Endodermal cell (in vitro differentiated cells): ENCODE data around the gene EIF2B5. TPM values are rescaled to one million over a fixed set of nuclear protein-coding genes. Genes with fewer than 3 reads are reported as not detected.

Experiments
- DNase-seq: peaks from one replicate; pipeline ENCODE4 v3.0.0-alpha.2; 2017
- H3K27ac ChIP-seq: 2 replicates; pipeline ENCODE4 v1.5.1; 2013; ENCODE audit warnings: mild to moderate bottlenecking, low read depth, low read length, moderate library complexity
- H3K27me3 ChIP-seq: 2 replicates; pipeline ENCODE4 v1.6.1; 2013; ENCODE audit warnings: mild to moderate bottlenecking, low read length, moderate library complexity; ENCODE audit not compliant: insufficient read depth, control insufficient read depth, poor library complexity, severe bottlenecking
- H3K36me3 ChIP-seq: 2 replicates; pipeline ENCODE4 v1.7.0; 2013; ENCODE audit warnings: mild to moderate bottlenecking, low read length, moderate library complexity; ENCODE audit not compliant: control insufficient read depth, insufficient read depth
- H3K4me1 ChIP-seq: one replicate; pipeline ENCODE4 v1.7.0; 2013; ENCODE audit warnings: low read length; ENCODE audit not compliant: control insufficient read depth, insufficient read depth
- H3K4me3 ChIP-seq: 2 replicates; pipeline ENCODE4 v1.5.1; 2013; ENCODE audit warnings: mild to moderate bottlenecking, low read length, moderate library complexity
- H3K9ac ChIP-seq: 2 replicates; pipeline ENCODE4 v1.6.1; 2013; ENCODE audit warnings: mild to moderate bottlenecking, low read length, moderate library complexity; ENCODE audit not compliant: poor library complexity, severe bottlenecking; ENCODE audit errors: extremely low read depth
- H3K9me3 ChIP-seq: 2 replicates; pipeline ENCODE4 v1.6.1; 2013; ENCODE audit warnings: mild to moderate bottlenecking, low read length, moderate library complexity; ENCODE audit not compliant: control insufficient read depth
- H3K27ac Mint-ChIP-seq: 2 replicates; pipeline ENCODE4 v1.8.0; 2020; ENCODE audit warnings: mixed read lengths
- H3K27me3 Mint-ChIP-seq: 2 replicates; pipeline ENCODE4 v1.8.0; 2021; ENCODE audit warnings: mild to moderate bottlenecking, mixed read lengths; ENCODE audit not compliant: insufficient read depth
- H3K36me3 Mint-ChIP-seq: 2 replicates; pipeline ENCODE4 v1.8.0; 2020; ENCODE audit warnings: low read depth, mixed read lengths
- H3K4me1 Mint-ChIP-seq: 2 replicates; pipeline ENCODE4 v1.8.0; 2020; ENCODE audit warnings: mixed read lengths
- H3K4me3 Mint-ChIP-seq: 2 replicates; pipeline ENCODE4 v1.8.0; 2020; ENCODE audit warnings: mild to moderate bottlenecking, moderate library complexity, mixed read lengths
- H3K9me3 Mint-ChIP-seq: 2 replicates; pipeline ENCODE4 v1.8.0; 2020; ENCODE audit warnings: mild to moderate bottlenecking, mixed read lengths
- CTCF ChIP-seq: fragments of 200-600 bp; sonication (generic); conservative IDR thresholded peaks from 2 replicates; pipeline ENCODE4 v1.5.0; 2021; ENCODE audit warnings: antibody characterized with exemption, mild to moderate bottlenecking
- WGBS, 2 experiments: methylation state at CpG; one replicate each; pipeline versions ENCODE4 v1.1.5 to v1.1.7; 2013; ENCODE audit warnings: missing lambda C conversion rate in 2 of 2, mixed read lengths in 1 of 2; ENCODE audit not compliant: insufficient coverage in 1 of 2, insufficient read length in 1 of 2; 5-methylcytosine and 5-hydroxymethylcytosine counted together
- total RNA-seq, 2 donors: library from RNA; stranded (reverse); fragmentation: NEBNext Ultra II Directional in 1 of 2; extraction: Animal tissue kit (Norgen Biotek cat#: 25700) in 1 of 2; gene quantifications; 2 replicates in 1 of 2; 3 replicates in 1 of 2; pipeline ENCODE4 v1.2.1, GENCODE V29; 2021

The EIF2B5 gene
- total RNA-seq, 2 donors from 2014 or later: 33.4 to 37.5 TPM

- Mint-ChIP-seq H3K27ac (peak within 1 kb of the TSS; percentile 95), H3K4me1 (peaks cover 11% of the 10 kb centered on the region), H3K36me3 (peaks cover 2% of the 10 kb centered on the region), H3K9me3 (no peaks in the 10 kb centered on the region), H3K27me3 (no peaks in the 10 kb centered on the region), H3K4me3 (peak within 1 kb of the TSS; percentile 97)
- H3K4me1 ChIP-seq: no peaks in the 10 kb centered on the region
- no peaks in the 10 kb centered on the region for H3K27me3 ChIP-seq
- 0 to 1% methylated on average over 9 to 84 of the region's 84 CpGs for WGBS, 2 experiments
- H3K9ac ChIP-seq: peak within 1 kb of the TSS; percentile 75
- peaks cover 3% of the 10 kb centered on the region for H3K36me3 ChIP-seq
- no peaks in the 10 kb centered on the region for H3K9me3 ChIP-seq
- H3K4me3 ChIP-seq: peak within 1 kb of the TSS; percentile 91
- DNase-seq: peak; percentile 84
- TF ChIP-seq CTCF: no peak
- peak within 1 kb of the TSS; percentile 87 for H3K27ac ChIP-seq
These were observed 19.9 kb downstream of the EIF2B5 start, which contains the start of gene DVL3 for GRCh38 chr3:184154885-184155643. DVL3 (plus strand) TSS chr3:184155377; CDS start chr3:184155636, 259 bp downstream.

GRCh38 chr3:184155644-184156521 is 20.7 kb downstream of the EIF2B5 start:
- no peaks in the 10 kb centered on the region for H3K4me1 ChIP-seq
- peak; percentile 82 for DNase-seq
- TF ChIP-seq CTCF: no peak
- Mint-ChIP-seq H3K9me3 (no peaks in the 10 kb centered on the region), H3K36me3 (peaks cover 2% of the 10 kb centered on the region), H3K27ac (peak overlapping the region; percentile 95), H3K27me3 (no peaks in the 10 kb centered on the region), H3K4me1 (peaks cover 11% of the 10 kb centered on the region), H3K4me3 (peak overlapping the region; percentile 97)
- peak overlapping the region; percentile 75 for H3K9ac ChIP-seq
- H3K4me3 ChIP-seq: peak overlapping the region; percentile 91
- H3K36me3 ChIP-seq: peaks cover 3% of the 10 kb centered on the region
- H3K27me3 ChIP-seq: no peaks in the 10 kb centered on the region
- H3K27ac ChIP-seq: peak overlapping the region; percentile 87
- 0% methylated on average over 31 to 47 of the region's 47 CpGs for WGBS, 2 experiments
- no peaks in the 10 kb centered on the region for H3K9me3 ChIP-seq

- H3K9me3 ChIP-seq: no peaks in the 10 kb centered on the region
- DNase-seq: no peak
- H3K4me3 ChIP-seq: peak overlapping the region; percentile 91
- Mint-ChIP-seq H3K4me1 (peaks cover 11% of the 10 kb centered on the region), H3K36me3 (peaks cover 5% of the 10 kb centered on the region), H3K27ac (peak overlapping the region; percentile 95), H3K27me3 (no peaks in the 10 kb centered on the region), H3K4me3 (peak overlapping the region; percentile 97), H3K9me3 (no peaks in the 10 kb centered on the region)
- TF ChIP-seq CTCF: no peak
- peak overlapping the region; percentile 87 for H3K27ac ChIP-seq
- no peaks in the 10 kb centered on the region for H3K4me1 ChIP-seq
- H3K9ac ChIP-seq: peak overlapping the region; percentile 75
- WGBS, 2 experiments: 3% methylated on average over 6 of the region's 6 CpGs; no CpG with 5 or more reads in 1 of the 2 experiments
- H3K27me3 ChIP-seq: no peaks in the 10 kb centered on the region
- H3K36me3 ChIP-seq: peaks cover 3% of the 10 kb centered on the region
These were observed 21.4 kb downstream of the EIF2B5 start for GRCh38 chr3:184156522-184156955.
